Neuron (in vitro differentiated cells): ENCODE results near the gene FTSJ1.
"Not testable (repeated sequence)": the region's sequence is repeated elsewhere in the genome, so short reads cannot be mapped to it uniquely, and the experiment has no call there.

Experiments
- H2AFZ ChIP-seq: one replicate; pipeline ENCODE4 v1.6.1; 2013; ENCODE audit warnings: low read depth, mild to moderate bottlenecking, inconsistent platforms, low read length, moderate library complexity
- H3K27me3 ChIP-seq: one replicate; pipeline ENCODE4 v1.6.1; 2013; ENCODE audit warnings: low read length; ENCODE audit not compliant: insufficient read depth
- H3K36me3 ChIP-seq: one replicate; pipeline ENCODE4 v1.6.1; 2013; ENCODE audit warnings: low read length; ENCODE audit not compliant: insufficient read depth
- H3K4me1 ChIP-seq: one replicate; pipeline ENCODE4 v1.6.1; 2013; ENCODE audit warnings: low read length; ENCODE audit not compliant: insufficient read depth
- H3K4me3 ChIP-seq: 2 replicates; pipeline ENCODE4 v1.5.1; 2013; ENCODE audit warnings: mild to moderate bottlenecking, low read length, moderate library complexity
- H3K9me3 ChIP-seq: one replicate; pipeline ENCODE4 v1.6.1; 2013; ENCODE audit warnings: low read length

The FTSJ1 gene

GRCh38 chrX:48475774-48476577 lies at the start of gene FTSJ1:
TSS of gene FTSJ1 (plus strand) at chrX:48476199. CDS start at chrX:48478048, 1,849 bp downstream.
- H3K4me1 ChIP-seq: no peaks in the 10 kb centered on the region
- peak within 1 kb of the TSS; percentile 24 for H2AFZ ChIP-seq
- no peaks in the 10 kb centered on the region for H3K9me3 ChIP-seq
- H3K4me3 ChIP-seq: peak within 1 kb of the TSS; percentile 90
- H3K36me3 ChIP-seq: no peaks in the 10 kb centered on the region
- no peaks in the 10 kb centered on the region for H3K27me3 ChIP-seq

DNA sequence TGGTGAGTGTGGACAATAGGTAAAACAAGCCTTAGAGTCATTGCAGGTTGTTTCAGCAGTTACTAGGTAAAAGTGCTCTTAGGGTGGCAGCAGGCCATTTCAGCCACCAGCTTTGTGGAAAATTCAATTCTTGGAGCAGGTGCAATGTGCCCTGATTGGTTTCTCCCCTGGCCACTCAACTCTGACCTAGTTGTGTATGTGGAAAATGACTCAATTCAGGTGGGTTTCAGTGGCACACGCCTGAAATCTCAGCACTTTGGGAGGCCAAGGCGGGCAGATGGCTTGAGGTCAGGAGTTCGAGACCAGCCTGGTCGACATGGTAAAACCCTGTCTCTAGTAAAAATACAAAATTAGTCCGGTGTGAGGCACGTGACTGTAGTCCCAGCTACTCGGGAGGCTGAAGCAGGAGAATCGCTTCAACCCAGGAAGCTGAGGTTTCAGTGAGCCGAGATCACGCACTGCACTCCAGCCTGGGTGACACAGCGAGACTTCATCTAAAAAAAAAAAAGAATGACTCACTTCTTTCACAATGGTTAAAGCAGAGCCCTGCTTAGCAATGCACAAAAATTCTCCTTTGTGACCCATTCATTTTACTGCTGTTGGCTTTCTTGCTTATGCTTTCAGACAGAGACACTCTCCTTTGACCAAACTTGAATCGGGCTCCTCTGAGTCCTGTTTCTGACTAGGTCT lies 48.8 kb upstream of the FTSJ1 start:
- H3K9me3 ChIP-seq, H3K4me3 ChIP-seq, H2AFZ ChIP-seq, H3K4me1 ChIP-seq, H3K27me3 ChIP-seq, H3K36me3 ChIP-seq: not testable (repeated sequence)

DNA sequence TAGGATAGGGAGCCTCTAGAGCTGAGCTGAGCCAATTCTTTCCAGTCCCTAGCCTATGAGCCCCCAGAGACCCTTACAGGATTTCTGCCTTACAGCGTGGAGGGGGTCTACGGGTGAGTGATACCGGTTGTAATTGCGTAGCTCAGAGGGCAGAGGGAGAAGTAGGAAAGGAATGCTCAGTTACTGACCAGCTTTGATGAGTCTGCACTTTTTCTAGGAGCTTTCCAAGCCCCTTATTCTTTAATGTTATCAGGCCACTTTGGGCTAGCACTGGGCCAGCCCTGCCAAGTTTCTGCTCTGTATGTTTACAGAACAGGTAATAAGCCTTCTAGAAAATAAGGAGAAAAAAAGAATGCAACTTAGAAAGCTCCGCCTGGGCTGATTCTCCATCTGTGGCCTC lies 46.4 kb upstream of the FTSJ1 start:
- H3K9me3 ChIP-seq, H2AFZ ChIP-seq, H3K4me1 ChIP-seq, H3K36me3 ChIP-seq, H3K27me3 ChIP-seq, H3K4me3 ChIP-seq: not testable (repeated sequence)

DNA sequence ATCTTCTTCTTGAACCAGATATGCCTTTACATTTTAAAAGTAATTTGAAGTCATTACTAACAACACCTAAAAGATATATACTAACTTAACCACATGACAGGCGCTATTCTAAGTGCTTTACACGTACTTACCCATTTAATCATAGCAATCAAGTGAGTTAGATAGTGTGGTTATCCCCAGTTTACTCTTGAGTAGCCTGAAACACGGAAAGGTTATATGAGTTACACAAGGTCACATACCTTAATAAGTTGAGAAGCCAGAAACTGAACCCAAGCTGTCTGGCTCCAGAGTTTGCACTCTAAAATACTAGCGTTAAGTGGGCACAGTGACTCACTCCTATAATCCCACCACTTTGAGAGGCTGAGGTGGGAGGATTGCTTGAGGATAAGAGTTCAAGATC lies 45.8 kb upstream of the FTSJ1 start:
- H3K27me3 ChIP-seq, H3K9me3 ChIP-seq, H3K4me3 ChIP-seq, H3K4me1 ChIP-seq, H3K36me3 ChIP-seq, H2AFZ ChIP-seq: not testable (repeated sequence)

GRCh38 chrX:48433713-48434112 lies 42.3 kb upstream of the FTSJ1 start:
- H3K4me1 ChIP-seq, H3K27me3 ChIP-seq, H3K9me3 ChIP-seq, H3K4me3 ChIP-seq, H3K36me3 ChIP-seq, H2AFZ ChIP-seq: not testable (repeated sequence)

GRCh38 chrX:48447201-48447600 lies 28.8 kb upstream of the FTSJ1 start:
- H2AFZ ChIP-seq, H3K36me3 ChIP-seq, H3K4me1 ChIP-seq, H3K9me3 ChIP-seq, H3K27me3 ChIP-seq, H3K4me3 ChIP-seq: not testable (repeated sequence)

- Histone ChIP-seq H3K4me1 (no peaks in the 10 kb centered on the region), H3K9me3 (no peaks in the 10 kb centered on the region), H3K27me3 (no peaks in the 10 kb centered on the region), H3K36me3 (no peaks in the 10 kb centered on the region), H2AFZ (no peak overlapping the region), H3K4me3 (no peak overlapping the region)
Observed at GRCh38 chrX:48450076-48450475, 25.9 kb upstream of the FTSJ1 start.

DNA sequence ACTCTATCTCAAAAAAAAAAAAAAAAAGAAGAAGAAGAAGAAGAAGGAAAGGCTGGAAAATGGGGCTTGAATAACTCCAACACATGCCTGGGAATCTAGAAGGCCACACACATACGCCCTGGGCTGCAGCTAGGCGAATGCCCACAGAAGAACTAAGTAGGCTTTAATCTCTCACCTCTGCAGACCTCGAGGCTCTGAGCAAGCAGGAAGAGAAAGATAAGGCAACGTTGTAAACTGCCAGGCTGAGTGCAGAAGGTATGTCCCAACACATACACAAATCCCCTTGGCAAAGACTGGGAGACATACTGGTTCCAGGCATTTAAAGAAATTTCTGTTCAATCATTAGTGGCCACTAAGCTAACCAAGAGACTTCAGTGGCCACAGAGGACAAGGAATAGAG lies 24.3 kb upstream of the FTSJ1 start:
- Histone ChIP-seq H3K36me3 (no peaks in the 10 kb centered on the region), H3K9me3 (no peaks in the 10 kb centered on the region), H3K4me3 (no peak overlapping the region), H3K27me3 (no peaks in the 10 kb centered on the region), H2AFZ (no peak overlapping the region), H3K4me1 (no peaks in the 10 kb centered on the region)

GRCh38 chrX:48456628-48457331 lies 19.2 kb upstream of the FTSJ1 start:
- no peak overlapping the region for H3K4me3 ChIP-seq
- no peaks in the 10 kb centered on the region for H3K4me1 ChIP-seq
- H3K27me3 ChIP-seq: no peaks in the 10 kb centered on the region
- no peaks in the 10 kb centered on the region for H3K36me3 ChIP-seq
- H3K9me3 ChIP-seq: no peaks in the 10 kb centered on the region
- no peak overlapping the region for H2AFZ ChIP-seq

DNA sequence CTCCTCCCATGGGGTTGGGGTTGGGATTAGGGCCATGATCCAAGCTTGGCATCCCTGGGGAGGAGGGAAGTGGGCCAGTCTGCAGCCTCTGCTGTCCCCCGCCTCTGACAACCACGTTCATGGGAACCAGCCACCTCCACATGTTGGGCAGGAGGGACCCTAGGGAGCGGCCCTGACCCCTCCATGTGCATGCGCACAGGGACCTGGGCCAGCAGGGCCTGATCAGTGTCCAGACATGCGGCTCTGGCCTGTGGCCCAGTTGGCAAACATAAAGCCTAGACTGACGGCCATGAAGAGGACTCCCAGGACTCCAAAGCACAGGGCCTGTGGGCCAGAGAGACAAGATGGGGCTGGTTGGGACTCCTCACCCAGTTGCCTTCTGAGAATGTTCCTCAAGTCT lies 17.3 kb upstream of the FTSJ1 start:
- Histone ChIP-seq H3K36me3 (no peaks in the 10 kb centered on the region), H2AFZ (no peak overlapping the region), H3K27me3 (no peaks in the 10 kb centered on the region), H3K4me1 (no peaks in the 10 kb centered on the region), H3K9me3 (no peaks in the 10 kb centered on the region), H3K4me3 (no peak overlapping the region)

GRCh38 chrX:48459483-48459882 lies 16.5 kb upstream of the FTSJ1 start:
- no peak overlapping the region for H2AFZ ChIP-seq
- no peaks in the 10 kb centered on the region for H3K4me1 ChIP-seq
- no peaks in the 10 kb centered on the region for H3K36me3 ChIP-seq
- no peaks in the 10 kb centered on the region for H3K27me3 ChIP-seq
- H3K4me3 ChIP-seq: no peak overlapping the region
- H3K9me3 ChIP-seq: no peaks in the 10 kb centered on the region

DNA sequence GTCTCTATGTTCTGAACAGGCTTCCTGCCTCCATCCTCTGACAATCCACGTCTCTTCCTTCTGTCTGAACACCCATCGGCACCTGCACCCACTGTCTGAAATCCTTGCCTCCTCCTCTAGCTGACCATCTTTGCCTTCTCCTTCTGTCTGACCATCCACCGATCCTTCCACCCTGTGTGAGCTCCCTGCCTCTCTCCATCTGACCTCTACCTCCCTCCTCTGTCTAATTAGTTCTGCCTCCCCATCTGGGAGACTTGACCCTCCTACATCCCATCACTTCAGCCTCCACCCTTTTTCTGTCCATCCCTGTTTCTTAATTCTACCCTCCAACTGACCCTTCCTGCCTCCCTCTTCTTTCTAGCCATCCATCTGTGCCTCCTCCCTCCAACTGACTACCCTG lies 16.0 kb upstream of the FTSJ1 start:
- Histone ChIP-seq H2AFZ (no peak overlapping the region), H3K36me3 (no peaks in the 10 kb centered on the region), H3K4me1 (no peaks in the 10 kb centered on the region), H3K4me3 (no peak overlapping the region), H3K9me3 (no peaks in the 10 kb centered on the region), H3K27me3 (no peaks in the 10 kb centered on the region)

DNA sequence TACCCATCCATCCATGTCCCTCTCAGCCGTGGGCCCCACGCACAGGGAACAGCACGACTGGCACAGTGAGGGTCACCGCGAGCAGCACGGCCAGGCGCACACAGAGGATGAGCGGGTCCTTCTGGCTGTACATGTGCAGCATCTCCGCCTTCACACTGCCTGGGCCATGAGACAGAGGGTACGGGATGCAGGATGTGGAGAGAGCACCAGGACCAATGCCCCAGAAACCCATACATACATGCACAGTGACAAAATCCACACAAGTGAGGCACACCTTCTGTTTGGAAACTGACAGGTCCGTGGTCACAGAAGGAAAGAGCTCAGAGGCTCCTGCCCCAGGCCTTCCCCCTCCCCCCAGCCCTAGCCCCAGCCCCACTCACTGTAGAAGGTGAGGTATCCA lies 15.4 kb upstream of the FTSJ1 start:
- H3K36me3 ChIP-seq: no peaks in the 10 kb centered on the region
- no peaks in the 10 kb centered on the region for H3K9me3 ChIP-seq
- no peaks in the 10 kb centered on the region for H3K27me3 ChIP-seq
- H3K4me1 ChIP-seq: no peaks in the 10 kb centered on the region
- H2AFZ ChIP-seq: no peak overlapping the region
- no peak overlapping the region for H3K4me3 ChIP-seq
